Midbrain (tissue), 1 donor: ENCODE data around the gene CLMN.
"Not testable (repeated sequence)": the region's sequence is repeated elsewhere in the genome, so short reads cannot be mapped to it uniquely, and the experiment has no call there.

Experiments used
- DNase-seq: peaks from one replicate; lab custom pipeline; 2025; lab: John Stamatoyannopoulos, UW

Gene CLMN

DNA sequence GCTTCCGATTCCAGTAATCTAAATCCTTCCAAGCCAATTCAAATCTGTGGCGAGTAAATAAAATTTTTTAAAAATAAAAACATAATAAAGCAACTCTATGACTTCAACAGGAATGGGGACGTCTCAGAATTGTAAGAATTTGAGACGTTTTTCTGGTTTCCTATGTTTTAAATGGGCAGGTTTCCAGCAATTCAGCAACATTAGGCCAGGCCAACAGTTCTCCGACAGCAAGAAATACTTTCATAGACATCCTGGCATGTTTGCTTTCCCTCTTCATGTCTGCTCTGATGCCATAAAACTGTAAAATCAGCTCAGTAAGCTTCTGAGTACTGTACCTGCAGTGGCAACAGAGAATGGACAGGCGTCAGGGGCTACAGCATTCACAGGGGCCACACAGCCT lies 126.6 kb downstream of the CLMN start:
- DNase-seq, result no peak

DNA sequence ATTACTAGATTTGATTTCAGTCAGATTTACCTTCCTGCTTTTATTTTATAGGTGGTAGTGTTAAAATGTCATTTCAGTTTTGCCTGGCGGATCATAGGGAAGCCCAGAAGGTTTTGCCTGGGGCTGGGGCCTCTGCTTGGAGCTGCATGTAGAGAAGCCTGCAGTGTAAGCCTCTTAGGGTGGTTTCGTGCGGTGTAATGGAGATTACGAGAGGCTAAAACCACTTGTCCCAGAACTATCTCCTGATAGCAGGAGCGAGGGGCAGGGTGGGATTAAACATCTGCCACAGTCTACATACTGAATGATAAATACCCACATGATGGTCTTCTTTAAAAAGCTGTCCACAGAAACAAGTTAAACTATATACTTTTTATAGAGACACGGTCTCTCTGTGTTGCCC lies 127.4 kb downstream of the CLMN start:
- no peak for DNase-seq

DNA sequence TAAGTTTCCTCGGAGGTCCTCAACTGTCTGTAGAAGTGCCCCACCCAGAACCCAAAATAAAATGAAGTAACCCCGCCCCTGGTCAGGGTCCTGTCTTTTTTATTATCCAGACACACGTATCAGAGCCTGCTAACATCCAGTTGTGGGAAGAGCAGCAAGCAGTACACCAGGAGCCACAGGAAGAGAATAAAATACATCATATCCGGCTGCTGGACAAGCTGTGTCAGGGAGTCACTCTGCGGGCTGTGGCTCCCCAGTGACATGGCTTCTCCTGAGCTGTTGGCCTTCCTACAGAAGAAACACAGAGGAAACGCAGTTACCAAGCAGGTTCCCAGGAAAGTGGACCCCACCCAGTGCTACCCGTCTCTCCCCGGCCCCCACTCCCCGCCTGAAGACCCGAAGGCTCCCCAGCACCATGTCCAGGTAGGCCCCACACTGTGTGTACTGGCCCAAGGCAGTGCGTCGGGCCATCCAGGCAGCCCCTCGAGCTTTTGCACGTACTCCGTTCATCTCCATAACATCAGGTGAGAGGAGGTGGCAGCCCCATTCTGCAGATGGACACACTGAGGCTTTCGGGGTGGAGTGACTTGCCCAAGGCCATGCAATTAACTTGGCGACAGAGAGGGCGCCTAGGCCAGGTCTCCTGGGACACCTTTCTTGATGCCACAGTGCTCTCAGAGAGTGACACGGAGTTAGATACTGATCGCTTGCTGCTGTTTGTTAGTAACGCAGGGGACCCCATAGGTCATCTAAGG lies 128.1 kb downstream of the CLMN start:
- DNase-seq, result no peak

GRCh38 chr14:95190857-95191256 lies 128.9 kb downstream of the CLMN start:
- DNase-seq, result no peak

DNA sequence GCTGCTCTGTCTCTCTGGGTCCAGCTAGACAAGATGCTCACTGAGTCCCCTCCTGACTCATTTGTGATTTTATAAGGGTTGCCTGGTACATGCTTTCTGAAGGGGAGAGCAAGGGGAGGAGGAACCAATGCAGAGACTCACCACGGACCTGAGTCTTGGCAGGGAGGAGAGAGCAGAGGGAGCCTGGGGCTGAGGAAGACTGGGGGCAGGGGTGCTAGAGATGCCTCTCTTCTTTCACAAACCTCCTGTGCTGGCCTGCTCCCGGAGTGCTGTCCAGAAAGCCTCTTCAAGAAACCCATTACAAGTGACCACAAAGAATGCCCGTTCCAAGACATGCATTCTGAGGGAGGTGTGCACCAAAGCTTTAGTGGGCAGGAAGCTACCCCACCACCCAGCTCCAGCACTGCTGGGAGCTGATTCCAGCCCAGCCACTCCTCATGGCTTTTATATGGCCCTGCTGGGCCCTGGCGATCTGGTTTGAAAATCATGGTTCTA lies 129.3 kb downstream of the CLMN start:
- DNase-seq, result no peak

GRCh38 chr14:95189367-95190132 lies 130.2 kb downstream of the CLMN start:
- no peak for DNase-seq

GRCh38 chr14:95188380-95188779 lies 131.3 kb downstream of the CLMN start:
- DNase-seq, result no peak

- no peak for DNase-seq
Observed at GRCh38 chr14:95185767-95186392, 133.8 kb downstream of the CLMN start.

GRCh38 chr14:95185033-95185766 lies 134.5 kb downstream of the CLMN start:
- DNase-seq, result no peak

- no peak for DNase-seq
Observed at GRCh38 chr14:95184413-95184790, 135.3 kb downstream of the CLMN start.

DNA sequence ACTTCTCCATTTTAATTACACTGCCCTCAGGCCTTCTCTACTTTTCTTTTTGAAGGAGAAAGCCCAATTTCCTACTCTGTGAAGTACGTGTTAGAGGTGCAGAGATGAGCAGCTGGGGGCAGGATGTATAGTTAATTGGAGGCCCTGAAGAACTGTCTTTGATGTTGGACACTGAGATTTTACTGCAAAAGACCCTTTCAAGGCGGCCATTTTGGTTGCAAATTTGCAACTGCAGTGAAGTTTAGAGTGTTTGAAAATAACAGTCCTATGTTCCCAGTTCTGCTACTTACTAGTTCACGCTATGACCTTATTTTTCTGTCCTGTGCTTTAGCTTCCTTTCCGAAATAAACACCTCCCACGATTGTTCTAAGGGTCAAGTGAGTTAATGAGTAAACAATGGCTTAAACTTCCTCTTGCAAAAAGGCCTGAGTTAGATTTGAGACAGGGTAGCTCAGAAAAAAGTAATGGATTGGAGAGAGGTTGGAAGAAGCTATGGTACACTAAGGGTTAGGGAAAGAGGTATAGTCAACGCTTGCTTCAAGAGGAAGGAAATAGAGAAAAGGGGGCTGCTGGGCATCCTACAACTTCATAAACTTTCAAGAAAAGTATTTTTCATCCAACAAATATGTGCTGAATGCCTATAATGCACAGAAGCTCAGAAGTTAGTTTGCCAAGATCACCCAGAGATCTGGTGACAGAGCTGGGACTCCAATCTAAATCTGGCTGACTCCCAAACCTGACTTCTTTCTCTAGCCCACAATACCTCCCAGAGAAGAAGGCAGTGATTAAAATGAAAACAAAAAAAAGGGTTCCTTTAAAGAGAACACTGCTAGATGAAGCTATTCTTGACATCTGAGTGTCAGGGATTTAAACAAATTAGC lies 135.9 kb downstream of the CLMN start:
- no peak for DNase-seq

- no peak for DNase-seq
Observed at GRCh38 chr14:95183082-95183481, 136.6 kb downstream of the CLMN start.

DNA sequence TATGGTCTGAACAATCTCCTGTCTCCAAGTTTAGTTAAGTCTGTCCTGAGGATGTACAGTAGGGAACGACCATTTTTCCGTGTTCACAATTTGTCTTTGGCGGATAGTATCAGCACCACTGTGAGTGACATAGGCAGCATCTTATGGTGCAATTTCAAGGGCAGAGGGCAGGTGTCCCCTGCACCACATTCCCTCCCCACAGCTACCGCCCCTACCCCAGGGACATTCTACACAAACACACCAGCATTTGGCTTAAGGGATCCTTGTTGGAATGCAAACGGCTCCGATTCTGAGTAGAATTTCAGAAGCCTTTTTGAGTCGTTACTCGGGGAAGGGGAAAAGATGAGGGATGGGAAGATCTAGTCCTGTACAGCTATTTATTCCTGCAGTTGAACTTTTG lies 137.3 kb downstream of the CLMN start:
- no peak for DNase-seq

DNA sequence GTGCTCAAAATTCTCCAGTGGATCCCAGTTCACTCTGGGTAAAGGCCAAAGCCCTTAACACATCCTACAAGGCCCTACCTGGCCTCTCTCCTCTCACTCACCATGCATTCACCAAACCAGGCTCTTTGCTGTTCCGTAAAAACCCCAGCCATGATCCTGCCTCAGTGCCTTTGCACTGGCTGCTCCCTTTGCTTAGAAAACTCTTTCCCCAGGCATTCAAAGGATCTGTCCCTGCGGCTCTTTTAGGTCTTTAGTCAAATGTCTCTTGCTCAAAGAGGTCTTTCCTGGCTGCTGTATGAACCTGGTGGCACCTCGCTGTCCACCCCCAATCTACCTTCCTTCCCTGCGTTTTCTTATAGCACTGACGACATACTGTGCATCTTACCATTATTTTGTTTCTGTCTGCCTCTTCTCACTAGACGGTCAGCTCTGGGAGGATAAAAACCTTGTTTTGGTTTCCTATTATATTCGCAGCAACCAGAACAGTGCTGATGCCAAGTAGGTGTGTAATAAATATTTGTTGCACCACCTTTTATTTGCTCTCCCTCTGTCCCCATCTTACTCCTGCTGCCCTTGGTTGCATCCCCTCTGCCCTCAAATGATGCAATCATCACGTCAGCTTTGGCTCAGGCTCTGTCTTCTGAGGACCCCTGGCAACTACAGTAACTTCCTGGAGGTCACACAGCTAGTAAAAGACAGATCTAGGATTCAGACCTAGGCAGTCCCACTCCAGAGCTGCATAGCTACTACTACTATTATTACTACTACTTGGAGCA lies 138.6 kb downstream of the CLMN start:
- DNase-seq, result no peak

- not testable (repeated sequence) for DNase-seq
Observed at GRCh38 chr14:95175670-95176069, 144.0 kb downstream of the CLMN start.

- DNase-seq, result no peak
Observed at GRCh38 chr14:95174184-95174792, 145.4 kb downstream of the CLMN start.

GRCh38 chr14:95173518-95173917 lies 146.2 kb downstream of the CLMN start:
- no peak for DNase-seq

GRCh38 chr14:95167177-95167576 lies 152.5 kb downstream of the CLMN start:
- no peak for DNase-seq

DNA sequence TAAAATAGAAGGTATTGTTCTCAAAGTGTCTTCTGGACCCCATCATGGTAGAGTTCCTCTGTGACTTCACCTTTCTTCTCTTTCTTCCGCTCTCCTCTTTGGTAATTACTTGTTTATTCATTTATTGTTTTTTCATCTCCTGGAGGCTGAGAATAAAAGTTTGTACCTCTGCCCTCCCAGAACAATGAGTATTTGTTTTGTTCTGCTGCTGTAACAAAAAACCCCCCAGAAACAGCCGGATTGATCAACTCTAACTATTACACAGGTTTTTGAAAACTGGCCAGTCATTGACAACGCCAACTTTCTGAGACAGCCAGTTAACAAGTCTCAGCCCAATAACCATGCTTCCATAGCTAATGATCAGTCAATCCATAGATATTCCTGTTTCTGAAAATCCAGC lies 154.2 kb downstream of the CLMN start:
- no peak for DNase-seq

- DNase-seq, result no peak
Observed at GRCh38 chr14:95164506-95164905, 155.2 kb downstream of the CLMN start.
